IPS-15b (cell line): ENCODE data around the gene OR2B6.
"Not testable (repeated sequence)": the region's sequence is repeated elsewhere in the genome, so short reads cannot be mapped to it uniquely, and the experiment has no call there.

Source experiments
- H3K27me3 ChIP-seq: one replicate; pipeline ENCODE4 v1.6.1; 2013; ENCODE audit warnings: low read length; ENCODE audit not compliant: control insufficient read depth, insufficient read depth
- H3K36me3 ChIP-seq: one replicate; pipeline ENCODE4 v1.6.1; 2013; ENCODE audit warnings: low read length; ENCODE audit not compliant: control insufficient read depth, insufficient read depth
- H3K4me1 ChIP-seq: one replicate; pipeline ENCODE4 v1.6.1; 2013; ENCODE audit warnings: mild to moderate bottlenecking, low read length; ENCODE audit not compliant: control insufficient read depth, insufficient read depth
- H3K4me3 ChIP-seq: one replicate; pipeline ENCODE4 v1.5.1; 2013; ENCODE audit warnings: low read depth, low read length
- H3K9ac ChIP-seq: one replicate; pipeline ENCODE4 v1.6.1; 2013; ENCODE audit warnings: low read depth, mild to moderate bottlenecking, low read length
- H3K9me3 ChIP-seq: one replicate; pipeline ENCODE4 v1.6.1; 2013; ENCODE audit warnings: mild to moderate bottlenecking, low read length; ENCODE audit not compliant: control insufficient read depth, insufficient read depth

OR2B6 gene

DNA sequence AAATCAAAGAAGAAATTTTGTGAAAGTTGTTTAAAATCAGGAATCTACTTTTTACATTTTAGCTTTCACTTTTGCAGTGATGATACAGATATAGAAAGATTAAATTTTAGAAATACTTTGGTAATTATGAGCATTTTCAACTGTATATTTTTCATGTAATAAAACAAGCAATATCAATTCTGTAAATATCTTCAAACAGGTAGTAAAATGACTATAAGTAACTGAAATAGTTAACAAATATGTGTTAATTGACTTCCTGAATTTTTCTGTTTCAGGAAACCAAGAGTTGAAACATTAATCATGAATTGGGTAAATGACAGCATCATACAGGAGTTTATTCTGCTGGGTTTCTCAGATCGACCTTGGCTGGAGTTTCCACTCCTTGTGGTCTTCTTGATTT is at the start of gene OR2B6:
OR2B6 (plus strand) TSS at position 301 of the 400 bp plus-strand sequence; CDS start at position 301, 0 bp downstream.
- no peaks in the 10 kb centered on the region for H3K27me3 ChIP-seq
- H3K9ac ChIP-seq, result no peak within 1 kb of the TSS
- no peak within 1 kb of the TSS for H3K4me3 ChIP-seq
- H3K9me3 ChIP-seq, result no peaks in the 10 kb centered on the region
- no peaks in the 10 kb centered on the region for H3K36me3 ChIP-seq
- no peaks in the 10 kb centered on the region for H3K4me1 ChIP-seq

DNA sequence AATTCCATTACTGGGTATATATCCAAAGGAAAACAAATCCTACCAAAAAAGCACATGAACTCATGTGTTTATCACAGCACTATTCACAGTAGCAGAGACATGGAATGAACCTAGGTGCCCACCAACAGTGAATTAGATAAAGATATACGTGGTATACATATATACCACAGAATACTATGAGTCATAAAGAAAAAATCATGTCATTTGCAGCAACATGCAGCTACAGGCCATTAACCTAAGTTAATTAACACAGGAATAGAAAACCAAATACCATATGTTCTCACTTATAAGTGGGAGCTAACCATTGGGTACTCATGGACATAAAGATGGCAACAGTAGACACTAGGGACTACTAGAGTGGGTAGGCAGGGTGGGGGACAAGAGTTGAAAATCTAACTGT is 49.0 kb upstream of the OR2B6 start:
- Histone ChIP-seq H3K4me1 (no peaks in the 10 kb centered on the region), H3K9ac (no peak overlapping the region)

DNA sequence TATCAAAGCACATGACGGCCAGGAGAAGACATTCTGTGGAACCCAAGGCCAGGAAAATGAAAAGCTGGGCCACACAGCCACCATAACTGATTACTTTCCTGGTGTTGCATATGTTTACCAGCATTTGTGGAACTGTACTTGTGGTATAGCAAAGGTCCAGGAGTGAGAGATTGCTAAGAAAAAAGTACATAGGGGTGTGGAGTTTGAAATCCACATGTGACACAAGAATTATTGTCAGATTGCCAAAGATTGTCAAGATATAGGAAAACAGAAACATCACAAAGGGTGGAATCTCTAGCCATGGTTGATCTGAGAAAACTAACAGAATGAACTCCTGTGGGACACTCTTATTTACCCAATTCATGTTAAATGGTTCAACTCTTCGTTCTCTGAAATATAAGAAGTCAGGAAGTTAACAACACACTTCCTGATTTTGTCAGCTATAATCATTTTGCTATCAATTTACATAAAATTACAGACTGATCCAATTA is 45.0 kb upstream of the OR2B6 start, which contains the start of gene OR2B2:
OR2B2 (minus strand) TSS at position 441 of the 491 bp plus-strand sequence; CDS start at position 364, 77 bp downstream.
- no peaks in the 10 kb centered on the region for H3K9me3 ChIP-seq
- no peak within 1 kb of the TSS for H3K9ac ChIP-seq
- H3K4me1 ChIP-seq, result no peaks in the 10 kb centered on the region
- no peak within 1 kb of the TSS for H3K4me3 ChIP-seq
- no peaks in the 10 kb centered on the region for H3K27me3 ChIP-seq
- H3K36me3 ChIP-seq, result no peaks in the 10 kb centered on the region

More for the DNA sequence above, 49.0 kb upstream of the OR2B6 start:
- H3K36me3 ChIP-seq, result no peaks in the 10 kb centered on the region
- H3K9me3 ChIP-seq, result no peaks in the 10 kb centered on the region
- no peak overlapping the region for H3K4me3 ChIP-seq
- no peaks in the 10 kb centered on the region for H3K27me3 ChIP-seq

DNA sequence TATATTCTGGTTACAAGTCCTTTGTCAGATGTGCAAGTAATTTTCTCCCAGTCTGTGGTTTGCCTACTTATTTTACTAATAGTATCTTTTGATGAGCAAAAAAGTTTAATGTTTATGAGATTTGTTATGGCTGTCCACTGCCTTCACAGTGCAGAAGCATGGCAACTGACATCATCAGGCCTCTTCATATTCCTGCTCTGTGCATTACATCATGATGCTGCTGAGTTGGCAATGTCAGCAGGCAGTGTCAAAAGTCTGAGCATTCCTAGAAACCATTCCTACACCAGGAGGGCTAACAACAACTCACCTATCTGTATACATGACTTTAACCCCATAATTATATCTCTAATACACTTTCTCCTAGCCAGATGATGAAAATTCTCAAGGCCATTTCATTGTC is 34.1 kb upstream of the OR2B6 start:
- Histone ChIP-seq H3K4me1 (no peaks in the 10 kb centered on the region), H3K4me3 (no peak overlapping the region), H3K9ac (no peak overlapping the region), H3K9me3 (no peaks in the 10 kb centered on the region), H3K27me3 (no peaks in the 10 kb centered on the region), H3K36me3 (no peaks in the 10 kb centered on the region)

DNA sequence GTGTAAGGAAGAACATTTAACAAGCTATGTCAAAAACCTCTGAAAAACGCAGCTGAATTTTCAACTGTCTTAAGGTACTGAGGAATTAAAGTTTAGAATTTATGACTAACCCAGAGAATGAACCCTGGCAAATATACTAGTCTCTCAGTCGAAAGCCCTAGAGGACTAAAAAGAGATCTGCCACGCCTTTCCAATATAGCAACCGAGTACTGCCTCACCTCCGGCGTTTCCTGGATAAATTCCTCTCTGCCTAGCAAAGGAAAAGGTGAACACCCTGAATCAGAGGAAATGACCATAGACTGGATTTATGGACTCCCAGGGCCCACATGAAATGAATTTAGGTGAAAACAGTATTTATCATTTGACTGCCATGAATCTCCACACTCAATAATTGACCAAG is 32.9 kb upstream of the OR2B6 start:
- Histone ChIP-seq H3K27me3 (no peaks in the 10 kb centered on the region), H3K4me3 (no peak overlapping the region)

GRCh38 chr6:27928041-27928440 is 29.0 kb upstream of the OR2B6 start:
- not testable (repeated sequence) for H3K27me3 ChIP-seq, H3K9me3 ChIP-seq, H3K4me3 ChIP-seq, H3K9ac ChIP-seq, H3K4me1 ChIP-seq, H3K36me3 ChIP-seq

More for the DNA sequence above, 32.9 kb upstream of the OR2B6 start:
- H3K4me1 ChIP-seq, result no peaks in the 10 kb centered on the region
- no peak overlapping the region for H3K9ac ChIP-seq
- H3K36me3 ChIP-seq, result no peaks in the 10 kb centered on the region
- peaks cover 2% of the 10 kb centered on the region for H3K9me3 ChIP-seq

DNA sequence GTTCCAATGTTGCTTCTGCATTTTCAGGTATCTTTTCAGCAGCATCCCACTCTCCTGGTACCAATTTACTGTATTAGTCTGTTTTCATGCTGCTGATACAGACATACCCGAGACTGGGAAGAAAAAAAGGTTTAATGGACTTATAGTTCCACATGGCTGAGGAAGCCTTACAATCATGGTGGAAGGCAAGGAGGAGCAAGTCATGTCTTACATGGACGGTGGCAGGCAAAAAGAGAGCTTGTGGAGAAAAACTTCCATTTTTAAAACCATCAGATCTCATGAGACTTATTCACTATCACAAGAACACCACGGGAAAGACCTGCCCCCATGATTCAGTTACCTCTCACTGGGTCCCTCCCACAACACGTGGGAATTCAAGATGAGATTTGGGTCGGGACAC is 27.1 kb upstream of the OR2B6 start:
- not testable (repeated sequence) for H3K9ac ChIP-seq, H3K9me3 ChIP-seq

DNA sequence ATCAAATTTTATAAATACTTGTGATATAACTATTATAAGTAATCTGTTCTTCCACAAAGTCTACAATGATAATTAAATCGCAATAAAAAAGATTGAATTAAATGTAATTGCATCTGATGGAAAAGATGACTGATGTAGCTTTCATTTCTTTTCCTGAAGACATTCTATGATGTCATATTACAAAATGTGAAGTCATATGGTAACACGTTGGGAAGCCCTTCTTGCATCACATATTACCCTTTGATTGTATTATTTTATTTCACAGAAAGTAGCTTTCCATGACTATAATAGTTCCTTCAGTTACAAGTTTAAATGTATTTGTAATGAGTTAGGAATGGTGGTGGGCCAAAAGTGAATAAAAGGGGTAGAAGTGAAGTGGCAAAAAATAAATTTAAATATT is 25.8 kb upstream of the OR2B6 start:
- H3K4me3 ChIP-seq, result no peak overlapping the region
- H3K27me3 ChIP-seq, result no peaks in the 10 kb centered on the region
- H3K4me1 ChIP-seq, result no peaks in the 10 kb centered on the region
- peaks cover 3% of the 10 kb centered on the region for H3K9me3 ChIP-seq
- no peaks in the 10 kb centered on the region for H3K36me3 ChIP-seq
- no peak overlapping the region for H3K9ac ChIP-seq

More for the DNA sequence above, 27.1 kb upstream of the OR2B6 start:
- H3K4me3 ChIP-seq, H3K36me3 ChIP-seq, H3K4me1 ChIP-seq, H3K27me3 ChIP-seq: not testable (repeated sequence)

DNA sequence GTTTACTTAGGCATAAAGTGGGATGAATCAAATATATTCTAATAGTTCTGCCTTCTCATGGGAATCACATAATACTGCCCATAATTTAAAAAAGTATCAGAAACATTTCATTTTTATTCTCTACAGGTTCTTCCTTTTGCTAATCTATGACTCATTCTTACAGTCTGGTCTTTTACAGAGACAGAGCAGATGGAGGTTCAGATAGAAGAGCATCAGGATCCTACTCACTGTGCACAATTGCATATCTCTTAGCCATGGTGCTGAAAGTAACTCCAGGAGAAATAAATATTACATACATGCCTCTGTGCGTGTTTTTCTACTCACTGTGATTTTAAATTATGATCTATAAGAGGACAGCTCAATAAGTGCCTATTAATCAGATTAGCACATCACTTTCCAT is 16.3 kb upstream of the OR2B6 start:
- Histone ChIP-seq H3K27me3 (peaks cover 7% of the 10 kb centered on the region), H3K9me3 (no peaks in the 10 kb centered on the region), H3K9ac (no peak overlapping the region), H3K4me1 (no peaks in the 10 kb centered on the region), H3K36me3 (no peaks in the 10 kb centered on the region), H3K4me3 (no peak overlapping the region)

GRCh38 chr6:27943072-27943471 is 14.0 kb upstream of the OR2B6 start:
- H3K4me1 ChIP-seq, H3K9me3 ChIP-seq, H3K27me3 ChIP-seq, H3K4me3 ChIP-seq, H3K9ac ChIP-seq, H3K36me3 ChIP-seq: not testable (repeated sequence)

GRCh38 chr6:27948237-27948636 is 8.8 kb upstream of the OR2B6 start:
- Histone ChIP-seq H3K27me3 (no peaks in the 10 kb centered on the region), H3K9ac (no peak overlapping the region), H3K9me3 (no peaks in the 10 kb centered on the region), H3K36me3 (no peaks in the 10 kb centered on the region), H3K4me1 (no peaks in the 10 kb centered on the region), H3K4me3 (no peak overlapping the region)

DNA sequence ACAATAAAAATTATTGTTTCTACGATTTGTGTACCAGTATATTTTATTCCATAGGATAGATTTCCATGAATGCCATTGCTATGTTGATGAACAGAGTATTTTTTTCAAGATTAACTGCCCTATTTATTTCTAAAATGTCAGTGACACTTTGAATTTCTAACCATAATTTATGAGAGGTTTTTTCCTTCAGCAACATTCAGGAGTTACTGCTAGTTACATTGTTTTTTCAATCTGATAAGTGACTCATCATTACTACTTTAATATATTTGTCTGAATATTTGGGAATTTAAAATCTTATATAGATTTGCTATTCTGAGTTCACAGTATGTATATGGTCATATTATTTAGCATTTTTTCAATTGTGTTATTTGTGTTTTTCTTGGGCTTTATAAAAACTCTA is 6.0 kb upstream of the OR2B6 start:
- Histone ChIP-seq H3K9ac (no peak overlapping the region), H3K9me3 (no peaks in the 10 kb centered on the region), H3K4me3 (no peak overlapping the region), H3K36me3 (no peaks in the 10 kb centered on the region), H3K27me3 (no peaks in the 10 kb centered on the region), H3K4me1 (no peaks in the 10 kb centered on the region)
